ENCODE results near the gene SLC6A14.

Gene SLC6A14

DNA sequence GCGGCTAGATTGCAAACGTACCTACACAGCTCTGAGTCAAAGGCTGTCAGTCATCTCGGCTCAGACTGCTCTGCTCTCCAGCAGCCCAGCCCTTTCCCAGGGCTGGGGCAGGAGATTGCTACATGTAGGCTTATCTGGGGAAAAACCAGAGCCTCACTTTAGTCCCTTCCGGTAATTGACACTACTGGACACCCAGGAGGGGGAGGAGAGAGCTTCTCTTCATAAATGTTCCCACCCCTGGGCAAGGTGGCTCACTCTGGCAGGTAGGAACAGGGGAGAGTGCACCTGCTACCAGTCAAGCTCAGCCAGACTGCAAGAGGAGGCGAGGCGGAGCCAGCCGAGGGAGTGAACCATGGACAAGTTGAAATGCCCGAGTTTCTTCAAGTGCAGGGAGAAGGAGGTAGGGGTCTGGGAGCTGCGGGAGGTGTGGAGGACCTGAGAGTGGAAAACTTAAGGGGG lies at the start of gene SLC6A14:
SLC6A14 (plus strand) TSS at position 249 of the 459 bp plus-strand sequence; CDS start at position 353, 104 bp downstream.
- peak; percentile 20 for DNase-seq

GRCh38 chrX:116395752-116396151 lies 40.7 kb upstream of the SLC6A14 start:
- no peak for DNase-seq

DNA sequence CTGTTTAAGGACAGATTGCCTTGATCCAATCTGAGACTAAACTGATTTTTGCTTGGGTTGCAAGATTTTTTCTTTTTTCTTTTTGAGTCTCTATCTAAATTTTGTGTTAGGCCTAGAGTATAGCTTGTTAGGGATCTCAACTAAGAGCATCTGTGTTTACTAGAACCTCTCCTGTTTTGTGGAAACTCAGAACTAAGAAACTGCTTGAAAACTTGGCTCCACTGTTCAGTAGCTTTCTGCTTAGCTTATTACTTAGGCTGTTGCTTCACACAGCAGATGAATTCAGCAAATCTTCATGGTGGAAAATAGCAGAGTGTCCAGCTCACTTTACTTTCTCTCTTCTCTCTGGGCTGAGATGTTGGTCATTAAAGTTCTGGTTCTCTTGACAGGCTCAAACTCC lies 36.7 kb upstream of the SLC6A14 start:
- DNase-seq = no peak

DNA sequence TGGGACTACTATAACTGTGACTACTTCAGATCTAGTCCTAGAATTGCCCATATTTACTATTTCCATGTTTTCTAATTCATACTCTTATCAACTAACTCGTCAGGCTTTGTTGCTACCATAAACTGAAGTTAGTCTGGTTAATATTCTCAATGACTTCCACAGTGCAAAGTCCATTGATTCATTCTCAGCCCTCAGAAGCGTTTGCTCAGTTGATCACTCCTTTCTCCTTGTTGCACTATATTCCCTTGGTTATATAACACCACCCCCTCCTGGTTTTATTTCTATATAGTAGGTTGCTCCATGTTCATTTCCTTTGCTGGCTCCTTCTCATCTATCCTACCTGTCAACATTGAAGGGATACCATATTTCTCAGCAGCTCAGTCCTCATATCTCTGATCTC lies 27.2 kb upstream of the SLC6A14 start:
- DNase-seq = no peak

GRCh38 chrX:116413273-116413672 lies 23.1 kb upstream of the SLC6A14 start:
- no peak for DNase-seq

GRCh38 chrX:116417214-116417613 lies 19.2 kb upstream of the SLC6A14 start:
- no peak for DNase-seq

DNA sequence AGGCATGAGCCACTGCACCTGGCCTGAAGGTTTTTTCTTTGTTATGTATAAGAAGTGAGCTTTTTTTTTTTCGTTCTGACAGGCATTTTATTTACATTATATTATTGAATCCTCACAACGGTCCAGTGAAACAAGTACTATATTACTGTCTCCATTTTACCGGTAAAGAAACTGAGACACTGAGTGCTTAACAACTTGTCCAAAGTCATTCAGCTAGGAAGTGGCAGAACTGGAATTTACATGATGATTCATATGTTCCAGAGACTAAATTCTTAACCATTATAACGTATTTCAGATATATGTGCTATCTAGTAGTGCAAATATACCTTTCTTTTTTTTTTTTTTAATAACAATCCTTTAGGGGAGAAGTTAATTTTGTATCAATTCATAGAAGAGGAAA lies 18.4 kb upstream of the SLC6A14 start:
- no peak for DNase-seq

DNA sequence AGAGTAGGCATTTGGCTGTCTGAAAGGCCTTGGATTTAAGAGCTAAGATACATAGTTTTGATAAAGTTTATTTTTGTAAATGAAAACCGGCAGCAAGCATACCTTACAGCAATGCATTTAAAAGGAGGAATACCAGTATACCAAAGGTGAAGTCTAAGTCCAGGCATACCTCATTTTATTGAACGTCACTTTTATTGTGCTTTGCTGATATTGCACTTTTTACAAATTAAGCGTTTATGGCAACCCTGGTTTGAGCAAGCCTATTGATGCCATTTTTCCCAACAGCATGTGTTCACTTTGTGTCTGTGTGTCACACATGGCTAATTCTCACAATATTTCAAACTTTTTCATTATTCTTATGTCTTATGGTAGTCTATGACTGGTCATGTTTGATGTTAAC lies 8.4 kb upstream of the SLC6A14 start:
- no peak for DNase-seq

GRCh38 chrX:116435597-116435996 lies 809 bp upstream of the SLC6A14 start:
- DNase-seq = no peak

- no peak for DNase-seq
Observed at GRCh38 chrX:116449156-116449555, 12.8 kb downstream of the SLC6A14 start.

DNA sequence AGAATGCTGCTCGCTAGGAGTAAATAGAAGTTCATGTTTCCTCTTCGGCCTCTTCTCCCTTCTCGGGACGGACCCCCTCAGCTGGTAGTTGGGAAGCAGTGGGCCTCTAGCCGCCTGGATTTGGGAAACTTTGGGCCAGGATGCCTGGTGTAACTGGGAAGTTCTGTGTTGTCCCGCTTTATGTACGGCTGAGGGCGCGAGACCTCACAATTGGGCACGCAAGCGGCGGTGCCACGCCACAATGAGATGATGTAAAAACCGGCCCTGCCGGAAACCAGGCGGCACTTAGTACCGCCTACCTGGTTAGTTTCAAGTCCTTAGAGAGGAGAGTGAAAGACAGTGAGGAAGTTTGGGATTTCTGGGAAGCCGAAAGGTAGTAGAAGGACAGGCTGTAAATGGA lies 26.4 kb downstream of the SLC6A14 start, which contains the start of gene CT83:
CT83 (minus strand) TSS at position 155 of the 400 bp plus-strand sequence; CDS start at position 35, 120 bp downstream.
- DNase-seq = no peak

DNA sequence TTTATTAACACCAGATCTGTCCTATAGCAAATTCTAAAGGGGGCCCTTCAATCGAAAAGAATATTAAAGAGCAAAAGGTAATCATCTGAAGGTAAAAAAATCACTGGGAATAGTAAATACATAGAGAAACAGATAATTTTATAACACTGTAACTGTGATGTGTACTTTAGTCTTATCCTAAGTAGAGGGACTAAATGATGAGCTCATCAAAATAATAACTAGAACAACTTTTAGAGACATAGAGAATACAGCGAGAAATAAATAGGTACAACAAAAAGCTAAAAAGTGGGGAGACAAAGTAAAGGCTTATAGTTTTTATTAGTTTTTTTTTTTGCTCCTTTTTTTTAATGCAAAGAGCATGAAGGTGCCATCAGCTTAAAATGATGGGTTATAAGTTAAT lies 43.7 kb downstream of the SLC6A14 start:
- no peak for DNase-seq

DNA sequence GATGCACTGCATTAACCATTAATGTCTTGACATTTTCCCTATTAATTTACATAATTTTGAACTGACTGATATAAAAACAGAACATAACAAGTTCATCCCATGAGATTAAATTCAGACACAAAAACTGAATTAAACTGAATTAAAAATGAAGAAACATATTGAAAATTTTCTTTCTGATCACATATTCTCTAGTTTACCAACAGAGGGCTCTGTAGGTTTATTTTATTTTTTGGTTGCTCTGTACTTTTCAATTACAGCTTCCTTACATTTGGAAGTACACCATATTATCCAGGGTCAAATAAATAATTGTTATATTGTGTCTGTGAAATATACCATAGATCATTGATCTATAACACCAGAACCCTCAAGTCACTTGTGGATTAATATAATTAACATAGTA lies 53.7 kb downstream of the SLC6A14 start:
- peak; percentile 6 for DNase-seq

- DNase-seq = no peak
Observed at GRCh38 chrX:116493271-116493670, 56.9 kb downstream of the SLC6A14 start.

- DNase-seq = no peak
Observed at GRCh38 chrX:116499780-116500179, 63.4 kb downstream of the SLC6A14 start.

Data from NCI-H774 (cell line).